ENCODE data around the gene EIF5A. TPM values are rescaled to one million over a fixed set of nuclear protein-coding genes. Genes with fewer than 3 reads are reported as not detected.

The EIF5A gene
- total RNA-seq, 2 experiments from 2014 or later: 774 to 776 TPM

DNA sequence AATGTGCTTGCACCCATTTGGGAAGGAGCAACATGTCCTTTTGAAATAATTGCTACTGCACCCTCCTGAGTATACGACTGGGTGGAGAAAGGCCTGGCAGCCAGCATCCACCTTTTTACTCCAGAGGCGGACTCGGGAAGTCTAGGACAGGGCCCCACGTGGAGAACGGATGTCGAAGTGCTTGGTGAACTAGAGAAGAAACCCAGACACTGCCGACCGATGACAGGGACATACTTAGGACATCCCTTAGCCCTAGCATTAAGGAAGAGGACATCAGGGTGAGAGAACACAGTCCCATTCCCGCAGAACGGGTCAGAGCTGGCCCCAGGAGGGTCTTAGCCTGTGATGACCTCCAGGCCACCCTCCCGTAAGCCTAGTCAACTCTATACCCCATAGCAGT lies 16.7 kb upstream of the EIF5A start:
- Mint-ChIP-seq H3K27ac (no peak overlapping the region), H3K4me3 (no peak overlapping the region), H3K9me3 (no peaks in the 10 kb centered on the region), H3K4me1 (ENCODE audit: low read depth) (peaks cover 11% of the 10 kb centered on the region), H3K27me3 (peaks cover 24% of the 10 kb centered on the region), H3K36me3 (no peaks in the 10 kb centered on the region)
- intact Hi-C loops (cut with micrococcal nuclease): no loop called here
- POLR2A ChIA-PET: no interaction called here
- no peak for DNase-seq
- CTCF ChIA-PET: no interaction called here

DNA sequence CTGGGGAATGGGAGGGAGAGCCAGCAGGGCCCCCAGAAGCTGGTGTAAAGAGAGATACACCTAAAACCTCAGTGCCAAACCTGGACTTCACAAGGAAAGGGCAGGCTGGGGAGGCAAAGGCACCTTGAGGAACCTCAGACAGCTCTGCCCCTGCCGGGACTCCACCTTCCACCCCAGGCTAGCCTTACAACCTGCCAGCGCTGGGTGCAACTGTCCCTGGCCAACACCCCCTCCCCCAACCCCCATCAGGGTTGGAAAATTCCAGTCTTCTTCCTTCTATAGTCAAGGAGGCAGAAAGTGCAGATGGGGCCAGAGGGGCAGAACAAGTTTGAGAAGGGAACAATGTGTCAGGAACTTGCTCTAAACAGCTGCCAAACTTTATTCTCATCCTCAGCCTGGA lies 15.2 kb upstream of the EIF5A start:
- ChIA-PET CTCF (interaction anchor here (0.9 to 1.6 kb wide), 3 partner anchors 12 to 246 kb away, joined by 3 read pairs; no protein-coding TSS in a partner anchor), POLR2A (interaction anchor here (0.6 kb wide), 1 partner anchor 244 kb away, joined by 3 read pairs; no protein-coding TSS in a partner anchor)
- H3K4me1 Mint-ChIP-seq (ENCODE audit: low read depth): peaks cover 21% of the 10 kb centered on the region
- H3K36me3 Mint-ChIP-seq: no peaks in the 10 kb centered on the region
- intact Hi-C loops (cut with micrococcal nuclease): no loop called here
- no peak overlapping the region for H3K4me3 Mint-ChIP-seq
- H3K27ac Mint-ChIP-seq: no peak overlapping the region
- H3K9me3 Mint-ChIP-seq: no peaks in the 10 kb centered on the region
- H3K27me3 Mint-ChIP-seq: peaks cover 28% of the 10 kb centered on the region
- no peak for DNase-seq

DNA sequence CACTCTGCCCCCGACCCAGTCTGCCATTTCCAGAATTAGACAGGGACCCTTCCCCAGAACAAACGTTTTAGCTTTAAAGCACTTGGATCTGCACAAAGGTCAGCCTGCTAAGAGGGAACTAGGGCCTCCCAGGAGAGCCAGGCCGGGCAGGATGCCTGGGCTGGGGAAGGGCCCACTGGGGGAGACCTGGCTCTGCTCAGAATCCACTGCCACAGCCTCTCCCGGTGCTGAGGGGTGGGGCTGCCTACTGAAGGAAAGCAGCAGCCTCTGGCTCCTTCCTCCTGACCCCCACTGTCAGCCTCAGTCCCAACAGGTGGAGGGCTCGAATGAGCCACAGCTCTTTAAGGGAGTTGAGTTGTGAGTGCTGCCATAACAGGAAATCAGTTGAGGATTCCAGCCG lies 14.7 kb upstream of the EIF5A start:
- Mint-ChIP-seq H3K4me3 (no peak overlapping the region), H3K27me3 (peaks cover 28% of the 10 kb centered on the region), H3K9me3 (no peaks in the 10 kb centered on the region), H3K27ac (no peak overlapping the region), H3K36me3 (no peaks in the 10 kb centered on the region), H3K4me1 (ENCODE audit: low read depth) (peaks cover 21% of the 10 kb centered on the region)
- intact Hi-C loops (cut with micrococcal nuclease): no loop called here
- DNase-seq: no peak
- CTCF ChIA-PET: interaction anchor here (1.3 to 1.6 kb wide), 2 partner anchors 11 to 247 kb away, joined by 3 to 5 read pairs; partner anchors contain the start of gene SLC2A4
- POLR2A ChIA-PET: no interaction called here

DNA sequence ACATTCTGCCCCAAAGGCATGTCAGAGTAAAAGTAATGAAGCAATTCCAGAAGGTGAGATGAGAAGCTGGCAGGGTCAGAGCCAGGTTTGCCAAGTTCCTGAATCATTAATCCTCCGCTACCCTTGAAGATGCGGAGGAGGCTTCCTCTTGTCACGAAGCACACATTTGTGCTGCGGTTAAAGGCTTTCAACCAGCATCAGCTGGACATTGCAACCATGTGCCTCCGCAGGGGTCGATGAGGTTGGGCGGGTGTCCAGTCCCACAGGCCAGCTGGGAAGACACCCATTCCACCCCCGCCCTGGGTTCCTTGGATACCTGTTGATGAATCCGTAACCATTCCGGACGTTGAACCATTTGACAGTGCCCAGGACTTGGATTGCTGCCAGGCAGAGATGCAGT lies 14.3 kb upstream of the EIF5A start:
- ChIA-PET CTCF (interaction anchor here (1.3 kb wide), 1 partner anchor 12 kb away, joined by 5 read pairs; the partner anchor contains the start of gene SLC2A4), POLR2A (no interaction called here)
- Mint-ChIP-seq H3K27ac (no peak overlapping the region), H3K36me3 (no peaks in the 10 kb centered on the region), H3K4me3 (no peak overlapping the region), H3K9me3 (no peaks in the 10 kb centered on the region), H3K4me1 (ENCODE audit: low read depth) (peaks cover 21% of the 10 kb centered on the region), H3K27me3 (peaks cover 28% of the 10 kb centered on the region)
- intact Hi-C loops (cut with micrococcal nuclease): no loop called here
- DNase-seq: no peak

DNA sequence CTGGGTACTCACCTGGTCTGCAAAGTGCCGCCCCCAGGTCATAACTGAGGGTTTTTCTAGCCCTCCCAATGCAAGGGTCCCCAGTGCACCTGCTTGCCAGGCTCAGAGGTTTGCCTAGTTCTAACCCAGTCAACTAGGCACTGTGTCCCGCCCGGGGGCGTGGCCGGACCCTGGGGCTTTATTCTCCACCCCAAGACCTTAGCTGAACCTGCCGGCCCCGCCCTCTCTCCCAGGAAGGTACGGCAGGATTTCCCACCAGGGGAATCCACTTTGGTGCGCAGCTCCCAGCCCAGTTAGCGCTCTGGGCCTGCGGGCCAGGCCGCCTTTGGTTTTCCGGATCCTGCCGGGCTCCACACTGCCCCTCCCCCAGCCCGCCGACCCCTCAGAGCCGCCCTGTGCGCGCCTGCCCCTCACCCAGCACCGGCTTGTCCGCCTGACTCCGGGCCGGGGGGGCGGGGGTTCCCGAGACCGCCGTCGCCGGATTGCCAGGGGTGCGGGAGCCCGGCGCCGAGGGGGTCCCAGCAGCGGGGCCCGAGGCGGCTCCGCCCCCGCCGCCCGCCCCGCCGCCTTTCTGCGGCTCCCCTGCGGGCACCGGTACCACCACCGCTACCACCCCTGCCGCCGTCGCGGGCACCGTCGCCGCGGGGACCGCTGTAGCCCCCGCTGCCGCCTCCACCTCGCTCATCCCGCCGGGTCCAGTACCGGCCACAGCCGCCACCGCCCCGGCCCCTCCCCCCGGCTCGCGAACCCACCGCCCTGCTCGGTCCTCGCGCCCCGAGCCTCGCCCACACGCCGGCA lies 13.4 kb upstream of the EIF5A start:
- no peaks in the 10 kb centered on the region for H3K36me3 Mint-ChIP-seq
- intact Hi-C loops (cut with micrococcal nuclease): no loop called here
- POLR2A ChIA-PET: no interaction called here
- CTCF ChIA-PET: interaction anchor here (1.3 kb wide), 1 partner anchor 13 kb away, joined by 5 read pairs; the partner anchor contains the start of gene SLC2A4
- no peak overlapping the region for H3K27ac Mint-ChIP-seq
- H3K27me3 Mint-ChIP-seq: peaks cover 28% of the 10 kb centered on the region
- H3K9me3 Mint-ChIP-seq: no peaks in the 10 kb centered on the region
- H3K4me3 Mint-ChIP-seq: no peak overlapping the region
- DNase-seq: peak; percentile 31
- H3K4me1 Mint-ChIP-seq (ENCODE audit: low read depth): peaks cover 21% of the 10 kb centered on the region

DNA sequence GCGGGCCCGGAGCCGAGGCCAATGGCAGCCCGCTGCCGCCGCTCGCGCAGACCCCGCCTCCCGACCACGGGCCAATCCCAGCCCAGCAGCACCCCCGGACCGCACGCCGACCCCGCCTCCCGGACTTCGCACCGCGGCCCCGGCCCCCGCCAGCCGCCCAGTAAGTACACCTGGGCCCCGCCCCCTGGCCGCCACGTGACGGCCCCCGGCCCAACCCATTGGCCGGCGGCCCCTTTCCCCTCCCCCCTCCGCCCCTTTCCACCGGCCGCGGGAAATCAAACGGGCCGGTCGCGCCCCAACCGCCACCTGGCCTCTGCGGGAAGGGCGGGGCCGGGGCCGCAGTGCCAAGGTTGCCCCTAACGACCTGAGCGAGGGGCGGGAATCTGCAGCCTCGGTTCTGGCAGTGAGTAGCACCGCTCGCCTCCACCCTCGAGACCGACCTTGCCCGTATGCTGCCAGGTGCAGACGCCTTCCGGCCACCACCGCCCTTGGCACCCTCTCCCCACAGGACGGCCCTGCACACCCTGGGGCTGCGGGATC lies 12.7 kb upstream of the EIF5A start, which contains the start of gene YBX2:
Gene YBX2, minus strand, starts transcription at position 26 of the 540 bp plus-strand sequence. CDS start 139 bp downstream, outside the sequence.
- Mint-ChIP-seq H3K9me3 (no peaks in the 10 kb centered on the region), H3K4me1 (ENCODE audit: low read depth) (peaks cover 21% of the 10 kb centered on the region), H3K27me3 (peaks cover 28% of the 10 kb centered on the region), H3K4me3 (peak within 1 kb of the TSS; percentile 66), H3K36me3 (no peaks in the 10 kb centered on the region), H3K27ac (no peak within 1 kb of the TSS)
- ChIA-PET POLR2A (no interaction called here), CTCF (no interaction called here)
- DNase-seq: peak; percentile 89
- intact Hi-C loops (cut with micrococcal nuclease): no loop called here

DNA sequence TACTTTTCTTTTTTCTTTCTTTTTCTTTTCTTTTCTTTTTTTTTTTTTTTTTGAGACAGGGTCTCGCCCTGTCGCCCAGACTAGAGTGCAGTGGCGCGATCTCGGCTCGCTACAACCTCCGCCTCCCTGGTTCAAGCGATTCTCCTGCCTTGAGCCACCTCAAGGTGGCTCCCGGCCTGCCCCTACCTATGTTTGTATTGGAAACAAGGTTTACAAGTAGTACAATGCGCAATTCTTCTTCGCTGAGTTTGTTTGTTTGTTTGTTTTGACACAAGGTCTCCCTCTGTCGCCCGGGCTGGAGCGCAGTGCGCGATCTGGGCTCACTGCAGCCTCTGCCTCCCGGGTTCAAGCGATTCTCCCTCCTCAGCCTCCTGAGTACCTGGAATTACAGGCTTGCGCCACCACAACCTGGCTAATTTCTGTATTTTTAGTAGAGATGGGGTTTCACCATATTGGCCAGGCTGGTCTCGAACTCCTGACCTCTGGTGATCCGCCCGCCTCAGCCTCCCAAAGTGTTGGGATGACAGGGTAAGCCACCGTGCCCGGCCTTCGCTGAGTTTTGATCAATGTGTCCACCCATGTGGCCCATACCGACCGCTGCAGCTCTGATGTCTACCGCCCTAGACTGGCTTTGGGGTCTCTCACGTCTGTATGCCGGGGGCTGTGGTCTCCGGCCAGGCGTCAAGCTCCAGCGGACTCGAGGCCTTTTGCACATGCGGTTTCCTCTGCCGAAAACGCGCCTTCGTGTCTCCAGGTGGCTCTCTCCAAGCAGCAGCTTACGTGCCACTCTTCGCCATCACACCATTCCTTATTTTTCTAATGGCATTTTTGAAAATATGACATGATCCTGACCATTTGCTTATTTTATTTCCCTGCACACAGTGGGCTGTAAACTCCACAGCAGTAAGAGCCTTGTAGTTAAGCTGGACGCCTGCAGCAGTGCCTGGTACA lies 11.9 kb upstream of the EIF5A start:
- peaks cover 26% of the 10 kb centered on the region for H3K27me3 Mint-ChIP-seq
- intact Hi-C loops (cut with micrococcal nuclease): loop anchor here (1.0 to 2.0 kb wide), 3 partner anchors 15 to 249 kb away; no protein-coding TSS in a partner anchor
- ChIA-PET POLR2A (interaction anchor here (0.6 to 1.7 kb wide), 4 partner anchors 14 to 259 kb away, joined by 3 to 8 read pairs (median 4); partner anchors contain the start of gene SLC2A4), CTCF (interaction anchor here (0.6 to 5.5 kb wide), 39 partner anchors 10 to 637 kb away, joined by 3 to 145 read pairs (median 4); partner anchors contain the start of genes ACADVL, ACAP1, DLG4 and DVL2)
- no peak for DNase-seq
- peaks cover 21% of the 10 kb centered on the region for H3K4me1 Mint-ChIP-seq (ENCODE audit: low read depth)
- no peak overlapping the region for H3K27ac Mint-ChIP-seq
- H3K4me3 Mint-ChIP-seq: peak overlapping the region; percentile 66
- H3K9me3 Mint-ChIP-seq: no peaks in the 10 kb centered on the region
- no peaks in the 10 kb centered on the region for H3K36me3 Mint-ChIP-seq

DNA sequence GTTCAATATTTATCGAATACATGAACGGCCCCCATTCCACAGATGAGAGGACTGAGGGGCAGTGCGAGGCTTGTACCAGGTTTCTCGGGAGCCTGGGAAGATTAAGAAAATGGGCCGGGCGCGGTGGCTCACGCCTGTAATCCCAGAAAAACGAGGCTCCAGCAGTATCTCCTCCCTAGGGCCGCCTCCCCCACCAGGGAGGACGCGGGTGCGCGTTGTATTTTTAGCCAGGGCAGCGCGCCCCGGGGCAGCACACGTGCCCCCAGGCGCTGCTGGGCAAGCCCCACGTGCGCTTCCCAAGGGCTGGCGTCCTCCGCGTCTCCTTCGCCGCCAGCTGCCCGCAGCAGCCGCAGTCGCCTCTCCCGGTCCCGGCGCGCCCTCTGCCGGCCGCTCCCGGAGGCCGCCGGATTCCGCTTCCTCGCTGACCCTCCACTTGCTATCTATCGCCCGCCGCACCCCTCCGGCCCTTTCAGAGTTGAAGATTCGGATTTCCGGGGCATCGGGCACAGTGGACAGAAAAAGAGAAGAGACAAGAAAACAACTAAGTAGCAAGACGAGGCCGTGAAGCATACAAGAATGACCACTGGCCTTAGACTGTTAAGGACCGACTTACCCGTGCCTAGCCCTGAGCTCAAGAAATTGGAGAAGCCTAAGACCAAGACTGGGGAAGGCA lies 11.1 kb upstream of the EIF5A start:
- POLR2A ChIA-PET: interaction anchor here (0.6 to 1.7 kb wide), 5 partner anchors 9 to 258 kb away, joined by 3 to 8 read pairs (median 4); partner anchors contain the start of gene SLC2A4
- Mint-ChIP-seq H3K4me1 (ENCODE audit: low read depth) (peaks cover 21% of the 10 kb centered on the region), H3K36me3 (no peaks in the 10 kb centered on the region), H3K4me3 (peak overlapping the region; percentile 35), H3K27ac (no peak overlapping the region), H3K9me3 (no peaks in the 10 kb centered on the region), H3K27me3 (peaks cover 26% of the 10 kb centered on the region)
- intact Hi-C loops (cut with micrococcal nuclease): loop anchor here (1.0 to 2.0 kb wide), 3 partner anchors 16 to 250 kb away; no protein-coding TSS in a partner anchor
- peak; percentile 79 for DNase-seq
- CTCF ChIA-PET: interaction anchor here (0.5 to 5.5 kb wide), 46 partner anchors 8 to 636 kb away, joined by 3 to 145 read pairs (median 4); partner anchors contain the start of genes ACADVL, ACAP1, DLG4 and DVL2

DNA sequence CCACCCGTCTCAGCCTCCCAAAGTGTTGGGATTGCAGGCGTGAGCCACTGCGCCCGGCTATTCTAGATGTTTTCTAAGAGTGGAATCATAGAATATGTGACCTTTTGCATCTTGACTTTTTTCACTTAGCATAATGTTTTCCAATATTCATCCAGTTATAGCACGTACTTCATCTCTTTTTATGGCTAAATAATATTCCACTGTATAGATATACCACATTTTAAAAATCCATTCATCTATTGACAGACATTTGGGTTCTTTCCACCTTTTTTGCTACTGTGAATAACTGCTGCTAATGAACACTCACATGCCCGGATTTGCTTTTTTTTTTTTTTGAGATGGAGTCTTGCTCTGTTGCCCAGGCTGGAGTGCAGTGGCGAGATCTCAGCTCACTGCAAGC lies 3.2 kb upstream of the EIF5A start:
- no peak overlapping the region for H3K27ac Mint-ChIP-seq
- POLR2A ChIA-PET: interaction anchor here (0.6 to 1.3 kb wide), 2 partner anchors 180 to 248 kb away, joined by 3 read pairs; partner anchors contain the start of gene POLR2A
- DNase-seq: no peak
- peaks cover 2% of the 10 kb centered on the region for H3K27me3 Mint-ChIP-seq
- peaks cover 14% of the 10 kb centered on the region for H3K36me3 Mint-ChIP-seq
- CTCF ChIA-PET: interaction anchor here (0.7 to 1.7 kb wide), 2 partner anchors 8 to 256 kb away, joined by 3 to 12 read pairs; no protein-coding TSS in a partner anchor
- no peak overlapping the region for H3K4me3 Mint-ChIP-seq
- peaks cover 2% of the 10 kb centered on the region for H3K4me1 Mint-ChIP-seq (ENCODE audit: low read depth)
- intact Hi-C loops (cut with micrococcal nuclease): no loop called here
- no peaks in the 10 kb centered on the region for H3K9me3 Mint-ChIP-seq

DNA sequence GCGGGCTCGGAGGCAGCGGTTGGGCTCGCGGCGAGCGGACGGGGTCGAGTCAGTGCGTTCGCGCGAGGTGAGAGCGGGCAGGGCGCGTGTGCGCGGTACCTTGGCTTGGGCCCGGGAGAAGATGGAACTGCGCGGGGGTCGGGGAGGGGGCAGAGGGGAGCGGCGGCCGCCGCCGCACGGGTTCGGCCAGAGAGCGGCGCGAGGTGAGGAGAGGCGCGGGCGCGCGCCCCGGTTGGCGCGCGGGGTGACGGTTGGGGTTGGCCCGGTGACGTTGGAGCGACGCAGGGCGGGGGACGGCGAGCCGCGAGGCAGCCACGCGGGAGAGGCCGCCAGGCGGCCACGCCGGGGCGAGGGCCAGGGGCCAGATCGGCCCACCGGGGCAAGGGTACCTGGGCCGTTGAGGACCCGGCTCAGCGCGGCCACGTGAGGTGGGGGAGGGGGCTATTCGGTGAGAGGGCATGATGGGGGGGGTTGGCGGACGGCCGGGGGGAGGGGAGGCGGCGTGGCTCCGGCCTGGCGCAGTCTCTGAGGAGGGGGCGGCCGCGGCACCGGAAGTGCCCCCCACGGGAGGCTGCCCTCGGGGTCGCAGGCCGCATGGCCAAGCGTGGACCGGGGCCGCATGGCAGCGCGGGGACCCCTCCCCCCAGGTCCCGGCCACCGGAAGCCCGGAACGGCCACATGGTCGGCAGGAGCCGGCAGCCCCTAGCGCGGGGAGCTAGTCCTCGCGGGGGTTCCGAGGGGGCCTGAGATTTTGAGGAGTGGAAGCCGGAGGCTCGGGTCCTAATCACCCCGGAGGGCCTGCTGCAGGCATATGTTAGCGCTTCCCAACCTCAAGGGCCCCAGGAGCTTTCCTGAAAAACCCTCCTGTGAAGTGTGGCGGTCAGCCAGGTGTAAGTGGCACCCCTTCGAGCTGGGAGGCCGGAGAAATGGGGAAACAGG lies 527 bp downstream of the EIF5A start:
- Mint-ChIP-seq H3K4me1 (ENCODE audit: low read depth) (peaks cover 37% of the 10 kb centered on the region), H3K27me3 (peaks cover 2% of the 10 kb centered on the region), H3K4me3 (peak overlapping the region; percentile 85), H3K9me3 (no peaks in the 10 kb centered on the region), H3K36me3 (peaks cover 50% of the 10 kb centered on the region), H3K27ac (peak overlapping the region; percentile 97)
- intact Hi-C loops (cut with micrococcal nuclease): loop anchor here (1.0 to 5.0 kb wide), 10 partner anchors 21 to 534 kb away; partner anchors contain the start of genes ELP5, NEURL4, PHF23 and POLR2A
- ChIA-PET POLR2A (interaction anchor here (0.7 to 2.4 kb wide), 8 partner anchors 13 to 379 kb away, joined by 3 to 13 read pairs (median 4); partner anchors contain the start of genes CTDNEP1, ELP5, NEURL4 and POLR2A), CTCF (interaction anchor here (0.8 to 1.2 kb wide), 3 partner anchors 12 to 253 kb away, joined by 3 to 4 read pairs (median 3); partner anchors contain the start of gene SENP3)
- peak; percentile 66 for DNase-seq
